ENCODE measurements around the gene REN. TPM values are rescaled to one million over a fixed set of nuclear protein-coding genes. Genes with fewer than 3 reads are reported as not detected.

REN gene
- total and polyA plus RNA-seq, 12 donors, result 0.24 to 3.6 (median 0.95) TPM; not detected in 3

- DNase-seq, result no peak
- Histone ChIP-seq H3K4me3 (no peak overlapping the region), H3K27me3 (peaks cover 5% of the 10 kb centered on the region), H3K27ac (no peak overlapping the region), H3K9me3 (replicated peaks in 1 of 3) (no peaks in the 10 kb centered on the region), H3K36me3 (replicated peaks in 1 of 2) (no peaks in the 10 kb centered on the region), H3K4me1 (replicated peaks in 1 of 2) (no peaks in the 10 kb centered on the region)
- 80 to 86% (median 85%) methylated on average over 4 to 5 of the region's 5 CpGs for WGBS, 4 donors
- intact Hi-C loops (cut with DNase I), result loop anchor here (5.0 to 10.0 kb wide), 3 partner anchors 41 to 338 kb away; partner anchors contain the start of gene SNRPE (in 1 of the 2)
- no peak for TF ChIP-seq POLR2A (IDR thresholded peaks at IDR 0.05)
These were observed 37.1 kb upstream of the REN start for GRCh38 chr1:204203206-204203767.

GRCh38 chr1:204202481-204202880 is 36.3 kb upstream of the REN start:
- Histone ChIP-seq H3K27ac (no peak overlapping the region), H3K9me3 (replicated peaks in 1 of 3) (no peaks in the 10 kb centered on the region), H3K4me3 (no peak overlapping the region), H3K4me1 (replicated peaks in 1 of 2) (no peaks in the 10 kb centered on the region), H3K36me3 (replicated peaks in 1 of 2) (no peaks in the 10 kb centered on the region), H3K27me3 (peaks cover 5% of the 10 kb centered on the region)
- no peak for DNase-seq
- TF ChIP-seq CTCF (IDR thresholded peaks at IDR 0.05), result no peak
- TF ChIP-seq POLR2A (IDR thresholded peaks at IDR 0.05), result no peak
- 73 to 87% (median 84%) methylated on average over 4 of the region's 4 CpGs for WGBS, 4 donors
- intact Hi-C loops (cut with DNase I), result loop anchor here (5.0 to 10.0 kb wide), 3 partner anchors 40 to 338 kb away; partner anchors contain the start of gene SNRPE (in 1 of the 2)

GRCh38 chr1:204201348-204202040 is 35.4 kb upstream of the REN start:
- TF ChIP-seq POLR2A (IDR thresholded peaks at IDR 0.05) (no peak), CTCF (IDR thresholded peaks at IDR 0.05) (no peak)
- Histone ChIP-seq H3K4me1 (replicated peaks in 1 of 2) (no peaks in the 10 kb centered on the region), H3K27me3 (peaks cover 5% of the 10 kb centered on the region), H3K4me3 (no peak overlapping the region), H3K27ac (no peak overlapping the region), H3K9me3 (replicated peaks in 1 of 3) (no peaks in the 10 kb centered on the region), H3K36me3 (replicated peaks in 1 of 2) (no peaks in the 10 kb centered on the region)
- intact Hi-C loops (cut with DNase I), result loop anchor here (5.0 to 10.0 kb wide), 3 partner anchors 39 to 337 kb away; partner anchors contain the start of gene SNRPE (in 1 of the 2)
- WGBS, 4 donors, result 81 to 89% (median 84%) methylated on average over 10 to 12 of the region's 12 CpGs
- no peak for DNase-seq

GRCh38 chr1:204199579-204199978 is 33.4 kb upstream of the REN start:
- Histone ChIP-seq H3K27ac (no peak overlapping the region), H3K4me1 (replicated peaks in 1 of 2) (no peaks in the 10 kb centered on the region), H3K36me3 (replicated peaks in 1 of 2) (no peaks in the 10 kb centered on the region), H3K9me3 (replicated peaks in 1 of 3) (no peaks in the 10 kb centered on the region), H3K4me3 (no peak overlapping the region), H3K27me3 (no peaks in the 10 kb centered on the region)
- WGBS, 4 donors, result 79 to 92% (median 83%) methylated on average over 9 of the region's 9 CpGs
- no peak for DNase-seq
- no peak for TF ChIP-seq CTCF (IDR thresholded peaks at IDR 0.05)
- TF ChIP-seq POLR2A (IDR thresholded peaks at IDR 0.05), result no peak
- intact Hi-C loops (cut with DNase I), result no loop called here
